Vagina (tissue), 2 donors: ENCODE data around the gene MRPL33. TPM values are rescaled to one million over a fixed set of nuclear protein-coding genes. Genes with fewer than 3 reads are reported as not detected.
A peak's percentile ranks its signal among the peaks of the same experiment; 100 is the strongest.

Experiments
- DNase-seq, 2 donors: peaks; one replicate each; pipeline ENCODE4 v3.0.0-alpha.2; 2017; ENCODE audit errors: extremely low spot score in 2 of 2
- H3K27ac ChIP-seq: fragments of 200-600 bp; sonication (generic); one replicate; pipeline ENCODE4 v1.5.1; 2019
- H3K27me3 ChIP-seq: fragments of 200-600 bp; sonication (generic); one replicate; pipeline ENCODE4 v1.5.1; 2019
- H3K36me3 ChIP-seq, 2 donors: fragments of 200-600 bp; sonication (generic); one replicate each; pipeline ENCODE4 v1.5.1; 2017 to 2019
- H3K4me1 ChIP-seq: fragments of 200-600 bp; sonication (generic); one replicate; pipeline ENCODE4 v1.5.1; 2019
- H3K4me3 ChIP-seq, 2 donors: fragments of 200-600 bp; sonication (generic); 1 replicate in 1 of 2; 2 replicates in 1 of 2; pipeline ENCODE4 v1.5.1; 2016 to 2019
- H3K9me3 ChIP-seq: fragments of 200-600 bp; sonication (generic); one replicate; pipeline ENCODE4 v1.5.1; 2019
- POLR2A ChIP-seq, 2 donors: fragments of 450-650 bp; IDR thresholded peaks; one replicate each; pipeline ENCODE4 v1.6.1; 2017; ENCODE audit warnings: antibody characterized with exemption in 2 of 2, mild to moderate bottlenecking in 2 of 2, moderate library complexity in 2 of 2
- POLR2AphosphoS5 ChIP-seq, 2 donors: sonication (generic); formaldehyde crosslinking; IDR thresholded peaks; one replicate each; pipeline ENCODE4 v1.9.0; 2017; ENCODE audit warnings: antibody characterized with exemption in 2 of 2, mild to moderate bottlenecking in 2 of 2, low read depth in 1 of 2; ENCODE audit not compliant: insufficient read depth in 1 of 2
- intact Hi-C: fragments of 100-400 bp; cut with DNase I; formaldehyde crosslinking; loops from one replicate; pipeline ENCODE4 v1.15.1; 2023
- total RNA-seq: library from RNA; depleted of rRNA; stranded (reverse); fragments of >200 nt; gene quantifications from one replicate; pipeline ENCODE4 v1.2.3, GENCODE V29; 2016
- TF ChIP-seq, protein P1 (sequence below), 3 experiments: fragments of 450-650 bp in 2 of 3; fragments of 200-600 bp in 1 of 3; sonication (generic) in 1 of 3; IDR thresholded peaks; one replicate each; pipeline ENCODE4 v1.5.1; 2017 to 2019; ENCODE audit warnings: antibody characterized with exemption in 3 of 3, mild to moderate bottlenecking in 2 of 3, moderate library complexity in 2 of 3

The MRPL33 gene
- total RNA-seq, 1 donor from 2014 or later: 87.7 TPM

- TF ChIP-seq POLR2AphosphoS5 (IDR thresholded peaks at IDR 0.05; ENCODE audit: insufficient read depth in 1 of 2, low read depth in 1 of 2) (no peak), POLR2A (IDR thresholded peaks at IDR 0.05) (no peak)
- TF ChIP-seq, protein P1, sequence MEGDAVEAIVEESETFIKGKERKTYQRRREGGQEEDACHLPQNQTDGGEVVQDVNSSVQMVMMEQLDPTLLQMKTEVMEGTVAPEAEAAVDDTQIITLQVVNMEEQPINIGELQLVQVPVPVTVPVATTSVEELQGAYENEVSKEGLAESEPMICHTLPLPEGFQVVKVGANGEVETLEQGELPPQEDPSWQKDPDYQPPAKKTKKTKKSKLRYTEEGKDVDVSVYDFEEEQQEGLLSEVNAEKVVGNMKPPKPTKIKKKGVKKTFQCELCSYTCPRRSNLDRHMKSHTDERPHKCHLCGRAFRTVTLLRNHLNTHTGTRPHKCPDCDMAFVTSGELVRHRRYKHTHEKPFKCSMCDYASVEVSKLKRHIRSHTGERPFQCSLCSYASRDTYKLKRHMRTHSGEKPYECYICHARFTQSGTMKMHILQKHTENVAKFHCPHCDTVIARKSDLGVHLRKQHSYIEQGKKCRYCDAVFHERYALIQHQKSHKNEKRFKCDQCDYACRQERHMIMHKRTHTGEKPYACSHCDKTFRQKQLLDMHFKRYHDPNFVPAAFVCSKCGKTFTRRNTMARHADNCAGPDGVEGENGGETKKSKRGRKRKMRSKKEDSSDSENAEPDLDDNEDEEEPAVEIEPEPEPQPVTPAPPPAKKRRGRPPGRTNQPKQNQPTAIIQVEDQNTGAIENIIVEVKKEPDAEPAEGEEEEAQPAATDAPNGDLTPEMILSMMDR (IDR thresholded peaks at IDR 0.05): no peak
- no peak overlapping the region for H3K27ac ChIP-seq
- H3K36me3 ChIP-seq: no peaks in the 10 kb centered on the region
- DNase-seq: no peak
- H3K4me1 ChIP-seq: no peaks in the 10 kb centered on the region
- H3K4me3 ChIP-seq: peak overlapping the region in 1 of 2 donors; percentile 9
- H3K27me3 ChIP-seq: no peaks in the 10 kb centered on the region
- no peaks in the 10 kb centered on the region for H3K9me3 ChIP-seq
- intact Hi-C loops: no loop called here
Observed at GRCh38 chr2:27766287-27766661, 5.2 kb upstream of the MRPL33 start.

DNA sequence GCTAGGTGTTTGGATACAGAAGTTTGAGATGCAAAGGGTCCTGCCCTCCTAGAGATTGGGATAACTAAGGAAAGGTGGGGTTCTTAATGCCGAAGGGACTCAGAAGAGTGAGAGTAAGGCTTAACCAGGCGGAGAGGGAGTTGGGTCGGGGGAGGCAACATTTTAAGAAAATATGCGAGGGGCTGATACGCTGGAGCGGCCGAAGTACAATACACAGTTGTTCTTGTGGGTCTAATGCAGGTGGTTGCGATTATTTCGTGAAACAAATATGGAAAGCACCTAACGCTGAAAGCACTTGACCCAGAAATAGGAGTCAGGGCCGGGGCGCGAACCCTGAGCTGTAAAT is 344 bp upstream of the MRPL33 start:
- peaks cover 30% of the 10 kb centered on the region for H3K4me1 ChIP-seq
- intact Hi-C loops: no loop called here
- TF ChIP-seq, protein P1 (IDR thresholded peaks at IDR 0.05): no peak
- no peak for TF ChIP-seq POLR2A (IDR thresholded peaks at IDR 0.05)
- H3K9me3 ChIP-seq: no peaks in the 10 kb centered on the region
- no peaks in the 10 kb centered on the region for H3K27me3 ChIP-seq
- DNase-seq: no peak
- H3K36me3 ChIP-seq: no peaks in the 10 kb centered on the region
- peak overlapping the region; percentile 79 to 81 for H3K4me3 ChIP-seq
- peak overlapping the region; percentile 86 for H3K27ac ChIP-seq

GRCh38 chr2:27772804-27773203 is 1.3 kb downstream of the MRPL33 start:
- intact Hi-C loops: no loop called here
- no peaks in the 10 kb centered on the region for H3K9me3 ChIP-seq
- no peaks in the 10 kb centered on the region for H3K36me3 ChIP-seq
- peak overlapping the region; percentile 86 for H3K27ac ChIP-seq
- H3K27me3 ChIP-seq: no peaks in the 10 kb centered on the region
- peaks cover 39% of the 10 kb centered on the region for H3K4me1 ChIP-seq
- no peak for TF ChIP-seq POLR2A (IDR thresholded peaks at IDR 0.05)
- no peak for TF ChIP-seq POLR2AphosphoS5 (IDR thresholded peaks at IDR 0.05; ENCODE audit: insufficient read depth in 1 of 2, low read depth in 1 of 2)
- TF ChIP-seq, protein P1 (IDR thresholded peaks at IDR 0.05): no peak
- H3K4me3 ChIP-seq: peak overlapping the region; percentile 79 to 81
- DNase-seq: no peak

GRCh38 chr2:27773959-27774358 is 2.4 kb downstream of the MRPL33 start:
- DNase-seq: no peak
- Histone ChIP-seq H3K27ac (peak overlapping the region; percentile 86), H3K4me3 (no peak overlapping the region), H3K27me3 (no peaks in the 10 kb centered on the region), H3K4me1 (peaks cover 39% of the 10 kb centered on the region), H3K9me3 (no peaks in the 10 kb centered on the region), H3K36me3 (no peaks in the 10 kb centered on the region)
- no peak for TF ChIP-seq POLR2A (IDR thresholded peaks at IDR 0.05)
- TF ChIP-seq POLR2AphosphoS5 (IDR thresholded peaks at IDR 0.05; ENCODE audit: insufficient read depth in 1 of 2, low read depth in 1 of 2): no peak
- TF ChIP-seq, protein P1 (IDR thresholded peaks at IDR 0.05): no peak
- intact Hi-C loops: no loop called here

- TF ChIP-seq POLR2A (IDR thresholded peaks at IDR 0.05) (no peak), POLR2AphosphoS5 (IDR thresholded peaks at IDR 0.05; ENCODE audit: insufficient read depth in 1 of 2, low read depth in 1 of 2) (no peak)
- TF ChIP-seq, protein P1 (IDR thresholded peaks at IDR 0.05): no peak
- Histone ChIP-seq H3K9me3 (no peaks in the 10 kb centered on the region), H3K4me1 (peaks cover 39% of the 10 kb centered on the region), H3K27me3 (no peaks in the 10 kb centered on the region), H3K4me3 (no peak overlapping the region), H3K27ac (peak overlapping the region; percentile 54), H3K36me3 (no peaks in the 10 kb centered on the region)
- no peak for DNase-seq
- intact Hi-C loops: no loop called here
Observed at GRCh38 chr2:27776097-27776496, 4.6 kb downstream of the MRPL33 start.
